Forelimb muscle (tissue), 1 donor: Measurements from ENCODE around the gene ATP10A. TPM values are rescaled to one million over a fixed set of nuclear protein-coding genes. Genes with fewer than 3 reads are reported as not detected.

Source experiments
- DNase-seq: peaks from one replicate; pipeline ENCODE4 v3.0.0-alpha.2; 2013; ENCODE audit warnings: low read depth
- polyA plus RNA-seq: library from polyadenylated mRNA; unstranded; fragments of 120-200 nt; gene quantifications from one replicate; pipeline ENCODE4 v1.2.1, GENCODE V29; 2013; ENCODE audit not compliant: insufficient read length

Gene ATP10A
- polyA plus RNA-seq, 1 donor, result 2.9 TPM

GRCh38 chr15:25739687-25740121 is 123.4 kb downstream of the ATP10A start:
- no peak for DNase-seq

DNA sequence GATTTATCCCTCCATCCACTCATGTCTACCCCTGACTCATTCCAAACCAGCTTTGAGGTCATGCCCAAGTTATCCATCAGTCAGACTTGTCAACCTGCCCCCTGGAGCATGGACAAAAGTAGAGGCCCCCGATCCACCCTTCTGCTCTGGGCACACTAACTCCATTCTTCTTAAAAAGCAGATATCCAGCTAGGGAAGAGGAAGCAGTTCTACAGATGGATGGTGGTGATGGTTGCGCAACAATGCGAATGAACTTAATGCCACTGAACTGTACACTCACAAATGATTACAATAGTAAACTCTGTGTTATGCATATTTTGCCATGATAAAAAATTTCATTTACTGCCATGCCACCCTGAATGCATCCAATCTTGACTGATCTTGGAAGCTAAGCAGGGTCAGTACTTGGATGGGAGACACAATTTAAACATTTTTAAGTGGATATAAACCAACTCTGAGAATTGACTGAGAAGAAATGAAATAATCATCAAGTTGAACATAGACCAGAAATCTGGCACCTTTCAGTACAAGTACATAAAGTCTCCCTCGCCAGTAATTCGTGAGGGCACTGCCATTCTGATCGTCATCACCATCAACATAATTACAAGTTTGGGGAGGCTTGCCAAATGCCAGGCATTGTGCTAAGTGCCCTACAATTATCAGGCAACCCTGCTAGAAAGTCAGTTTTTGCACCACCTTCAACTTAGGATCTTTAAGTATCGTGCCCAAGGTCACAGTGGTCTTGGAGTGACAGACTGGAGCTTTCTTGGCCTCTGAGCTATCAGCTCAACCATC is 124.8 kb downstream of the ATP10A start:
- DNase-seq, result no peak

DNA sequence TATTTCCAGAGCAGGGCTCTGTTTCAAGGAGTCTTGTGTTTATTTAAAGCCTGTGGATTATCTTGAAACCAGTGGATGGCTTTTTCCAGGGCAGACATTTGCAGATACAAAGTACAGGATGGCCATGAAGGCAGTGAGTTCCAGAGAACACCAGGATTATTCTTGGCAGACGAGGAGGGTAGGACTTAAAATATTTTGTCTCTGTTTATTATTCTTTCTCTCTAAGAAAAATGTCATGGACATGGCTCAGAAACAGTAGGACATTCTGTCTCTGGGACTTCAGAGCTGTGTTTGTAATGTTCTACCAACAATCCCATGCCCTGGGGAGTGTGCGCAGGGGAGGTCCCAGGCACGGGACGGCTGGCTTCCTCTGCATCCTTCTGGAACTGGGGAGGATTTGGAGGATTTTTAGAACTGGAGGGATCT is 125.9 kb downstream of the ATP10A start:
- DNase-seq, result no peak

DNA sequence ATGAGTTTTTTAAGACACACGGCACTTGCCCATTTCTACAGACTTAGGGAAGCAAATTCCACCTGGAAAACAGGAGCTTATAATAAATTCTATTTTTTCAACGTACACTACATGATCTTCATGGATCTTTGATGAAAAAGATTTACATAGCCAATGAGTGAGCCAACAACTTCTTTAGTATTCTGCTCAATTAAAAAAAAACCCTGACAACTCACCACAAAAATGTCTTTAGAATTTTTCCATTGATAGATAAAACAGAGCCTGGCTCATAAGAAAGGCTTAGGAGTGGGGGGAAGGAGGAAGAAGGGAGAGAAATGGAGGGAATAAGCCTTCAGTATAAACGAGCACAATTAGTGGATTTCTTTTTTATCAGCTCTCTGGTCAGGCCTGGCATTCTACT is 126.7 kb downstream of the ATP10A start:
- no peak for DNase-seq

DNA sequence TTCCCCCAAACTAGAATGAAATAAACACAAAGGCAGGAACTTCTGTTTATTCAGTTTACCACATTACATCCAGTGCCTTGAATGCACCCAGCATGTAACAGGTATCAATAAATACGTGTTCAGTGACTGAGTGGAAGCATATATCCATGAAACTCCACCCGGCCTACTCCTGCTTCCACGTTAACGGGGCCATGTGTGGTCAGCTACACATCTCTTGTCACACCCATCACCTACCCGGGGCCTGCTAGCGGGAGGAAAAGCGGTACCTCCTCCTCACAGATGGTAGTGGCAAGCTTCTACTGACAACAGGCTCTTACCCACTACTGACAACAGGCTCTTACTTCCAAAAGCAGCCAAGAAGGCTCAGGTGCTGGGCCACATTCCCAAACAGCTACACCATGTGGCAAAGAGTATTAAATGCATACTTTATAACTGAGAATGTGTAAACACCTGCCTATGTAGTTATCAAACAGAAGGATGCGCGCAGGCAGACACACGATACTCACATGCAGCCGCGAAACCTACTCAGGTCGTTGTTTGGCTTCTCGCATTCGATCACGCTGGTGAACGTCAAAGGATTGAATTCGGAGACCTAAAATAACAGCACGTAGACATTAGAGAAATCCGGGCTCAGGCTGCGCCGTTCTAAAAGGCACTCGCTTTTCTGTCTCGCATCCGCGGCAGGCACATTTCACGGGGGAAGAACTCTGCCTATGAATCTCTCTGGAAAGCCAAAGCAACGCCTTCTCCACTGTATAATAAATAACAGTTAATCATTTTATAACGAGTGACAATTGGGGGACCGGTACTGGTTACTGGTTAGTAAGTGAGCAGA is 127.4 kb downstream of the ATP10A start:
- no peak for DNase-seq

GRCh38 chr15:25734680-25735355 is 128.3 kb downstream of the ATP10A start:
- no peak for DNase-seq

DNA sequence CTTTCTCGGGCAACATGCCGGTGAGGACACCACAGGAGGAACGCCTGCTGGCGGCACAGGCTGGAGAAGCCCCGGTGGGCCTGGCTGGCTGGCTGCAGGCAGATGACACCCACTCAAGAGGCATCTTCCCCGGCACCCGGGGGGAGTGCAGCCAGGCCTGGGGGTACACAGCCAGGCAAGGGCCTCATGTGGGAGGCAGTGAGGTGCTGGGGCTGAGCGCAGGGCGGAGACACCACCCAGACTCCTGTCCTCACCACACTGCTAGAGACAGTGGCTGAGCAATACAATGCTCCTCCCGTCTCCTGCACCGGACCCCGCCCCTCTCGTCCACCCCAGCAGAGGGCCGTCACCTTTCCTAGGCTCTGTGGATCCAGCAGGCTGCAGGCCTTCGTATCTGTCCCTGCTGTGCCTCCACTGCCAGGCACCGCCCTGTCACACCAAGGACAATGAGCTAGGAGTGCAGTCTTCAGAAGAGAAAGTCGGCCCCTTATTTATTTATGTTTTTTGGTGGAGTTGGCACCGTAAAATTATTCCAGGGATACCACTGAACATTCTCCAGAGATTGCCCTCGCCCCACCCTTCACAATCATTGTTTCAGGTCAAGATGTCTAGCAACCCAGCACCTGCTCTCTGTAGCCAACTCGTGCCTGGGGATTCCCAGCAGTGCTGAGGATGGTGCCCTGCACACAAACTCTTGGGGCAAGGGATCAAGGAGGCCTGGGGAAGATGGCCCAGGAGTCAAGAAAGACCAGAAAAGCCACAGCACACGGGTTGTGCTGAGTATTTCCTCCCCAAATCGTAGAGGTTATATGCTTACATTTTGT is 129.1 kb downstream of the ATP10A start:
- DNase-seq, result no peak

GRCh38 chr15:25733036-25733855 is 129.9 kb downstream of the ATP10A start:
- DNase-seq, result no peak

DNA sequence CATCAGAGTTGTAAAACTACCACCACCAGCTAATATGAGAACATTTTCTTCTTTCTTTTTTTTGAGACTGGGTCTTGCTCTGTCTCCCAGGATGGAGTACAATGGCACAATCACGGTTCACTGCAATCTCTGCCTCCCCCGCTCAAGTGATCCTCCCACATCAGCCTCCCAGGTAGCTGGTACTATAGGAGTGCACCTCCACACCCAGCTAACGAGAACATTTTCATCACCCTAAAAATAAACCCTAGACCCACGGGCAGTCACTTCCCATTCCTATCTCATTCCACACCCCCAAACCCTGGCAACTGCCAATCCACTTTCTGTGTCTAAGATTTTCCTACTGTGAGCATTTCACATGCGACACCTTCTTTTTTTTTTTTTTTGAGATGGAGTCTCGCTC is 130.9 kb downstream of the ATP10A start:
- DNase-seq, result no peak

DNA sequence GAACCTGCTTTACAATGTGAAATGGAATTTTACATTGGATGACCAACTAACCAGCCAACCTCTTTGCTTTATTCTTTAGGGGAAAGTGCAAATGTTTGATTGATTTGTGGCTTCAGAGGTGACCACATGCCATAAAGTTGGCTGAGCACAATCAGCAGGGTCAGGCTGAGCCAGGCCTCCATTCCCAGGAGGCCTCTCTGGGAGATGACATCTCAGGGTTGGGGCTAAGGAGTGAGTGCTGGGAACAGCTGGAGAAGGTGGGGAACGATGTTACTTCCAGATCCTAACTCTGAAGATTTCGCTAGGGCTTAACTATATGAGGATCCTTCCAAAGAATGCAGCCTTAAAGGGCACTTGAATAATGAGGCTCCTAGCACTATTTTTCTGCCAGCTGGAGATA is 131.7 kb downstream of the ATP10A start:
- no peak for DNase-seq

DNA sequence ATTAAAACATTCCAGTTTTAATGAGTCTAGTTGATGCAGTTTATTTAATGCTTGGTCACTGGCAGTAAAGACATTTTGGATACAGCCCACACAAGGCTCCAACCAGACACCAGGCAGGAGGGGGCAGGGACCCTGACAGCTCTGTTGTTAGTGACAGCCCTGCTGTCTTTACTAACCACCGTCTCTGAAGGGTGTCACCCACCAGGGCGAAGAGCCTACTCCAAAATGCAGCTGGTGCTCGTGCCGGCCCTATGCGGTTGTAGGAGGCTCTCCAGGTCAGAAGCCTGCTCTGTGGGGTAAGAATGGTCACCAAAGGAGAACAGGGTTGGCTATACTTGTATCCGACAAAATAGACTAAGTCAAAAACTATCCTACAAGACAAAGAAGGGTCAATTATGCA is 132.2 kb downstream of the ATP10A start:
- DNase-seq, result no peak

- DNase-seq, result no peak
Observed at GRCh38 chr15:25728816-25729215, 134.3 kb downstream of the ATP10A start.

GRCh38 chr15:25727867-25728600 is 135.1 kb downstream of the ATP10A start:
- no peak for DNase-seq

DNA sequence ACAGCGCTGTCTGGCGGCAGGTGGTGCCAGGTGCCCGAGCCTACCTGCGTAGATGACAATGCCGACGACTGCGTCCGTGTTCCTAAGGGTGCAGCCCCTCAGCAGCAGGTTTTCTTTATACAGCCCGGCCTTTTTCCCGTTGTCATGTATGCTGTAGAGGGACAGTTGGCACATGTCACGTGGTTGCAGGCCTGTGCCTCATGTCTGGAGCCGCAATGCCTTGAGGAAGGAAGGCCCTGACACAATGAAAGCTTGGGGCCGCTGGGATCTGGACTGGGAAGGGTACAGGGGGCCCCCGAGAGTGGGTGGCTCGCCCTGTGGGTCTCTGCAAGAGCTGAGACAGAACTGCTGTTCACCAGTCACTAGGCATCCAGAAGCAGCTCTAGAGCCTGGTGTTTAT is 136.0 kb downstream of the ATP10A start:
- DNase-seq, result no peak

DNA sequence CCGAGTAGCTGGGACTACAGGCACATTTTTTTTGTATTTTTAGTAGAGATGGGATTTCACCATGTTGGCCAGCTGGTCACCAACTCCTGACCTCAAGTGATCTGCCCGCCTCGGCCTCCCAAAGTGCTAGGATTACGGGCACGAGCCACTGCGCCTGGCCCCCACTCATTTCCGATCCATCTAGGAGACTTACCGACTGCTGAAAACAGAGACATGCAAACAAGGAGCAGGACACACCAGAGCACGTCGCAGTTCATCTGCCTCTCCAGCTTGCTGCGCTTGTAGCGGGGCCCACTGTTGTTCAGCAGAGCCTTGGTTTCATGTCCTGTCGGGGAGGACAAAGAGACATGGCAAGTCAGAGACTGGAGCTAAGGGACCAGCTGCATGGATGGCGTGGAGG is 137.4 kb downstream of the ATP10A start:
- DNase-seq, result no peak

GRCh38 chr15:25724899-25725298 is 138.2 kb downstream of the ATP10A start:
- DNase-seq, result no peak

DNA sequence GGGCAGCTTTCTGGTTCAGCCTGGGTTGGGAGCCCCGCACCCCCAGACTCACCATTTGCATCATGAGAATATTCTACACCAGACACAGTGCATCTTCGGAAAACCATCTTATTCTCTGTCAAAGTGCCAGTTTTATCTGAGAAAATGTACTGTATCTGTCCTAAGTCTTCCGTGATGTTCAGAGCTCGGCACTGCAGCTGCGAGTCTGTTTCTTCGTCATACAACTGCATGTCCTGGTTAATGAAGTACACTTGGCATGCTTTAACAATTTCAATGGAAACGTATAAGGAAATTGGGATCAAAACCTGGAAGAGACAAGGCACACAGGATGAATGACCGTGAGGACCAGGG is 141.5 kb downstream of the ATP10A start:
- DNase-seq, result no peak

- DNase-seq, result no peak
Observed at GRCh38 chr15:25719101-25719985, 143.8 kb downstream of the ATP10A start.

GRCh38 chr15:25718597-25718996 is 144.5 kb downstream of the ATP10A start:
- no peak for DNase-seq
